ENCODE results near the gene FANCD2.

FANCD2 gene

GRCh38 chr3:10115326-10116137 lies 89.3 kb downstream of the FANCD2 start, which contains the start of gene BRK1:
BRK1 (plus strand) TSS chr3:10115675; CDS start chr3:10115702, 27 bp downstream.
- peak; percentile 97 for DNase-seq

GRCh38 chr3:10116138-10116460 lies 89.9 kb downstream of the FANCD2 start:
- DNase-seq: no peak

DNA sequence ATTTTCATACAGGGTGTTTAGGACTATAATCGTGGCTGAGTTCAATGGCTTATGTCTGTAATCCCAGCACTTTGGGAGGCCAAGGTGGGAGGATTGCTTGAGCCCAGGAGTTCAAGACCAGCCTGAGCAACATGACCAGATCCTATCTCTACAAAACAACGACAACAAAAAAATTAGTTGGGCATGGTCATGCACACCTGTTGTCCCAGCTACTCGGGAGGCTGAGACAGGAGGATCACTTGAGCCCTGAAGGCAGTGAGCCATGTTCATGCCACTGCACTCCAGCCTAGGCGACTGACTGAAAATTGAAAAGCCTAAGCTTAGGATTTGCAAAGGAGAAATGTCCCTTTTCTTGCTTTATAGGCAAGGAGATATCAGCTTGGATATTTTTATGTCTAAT lies 90.7 kb downstream of the FANCD2 start:
- DNase-seq: no peak

DNA sequence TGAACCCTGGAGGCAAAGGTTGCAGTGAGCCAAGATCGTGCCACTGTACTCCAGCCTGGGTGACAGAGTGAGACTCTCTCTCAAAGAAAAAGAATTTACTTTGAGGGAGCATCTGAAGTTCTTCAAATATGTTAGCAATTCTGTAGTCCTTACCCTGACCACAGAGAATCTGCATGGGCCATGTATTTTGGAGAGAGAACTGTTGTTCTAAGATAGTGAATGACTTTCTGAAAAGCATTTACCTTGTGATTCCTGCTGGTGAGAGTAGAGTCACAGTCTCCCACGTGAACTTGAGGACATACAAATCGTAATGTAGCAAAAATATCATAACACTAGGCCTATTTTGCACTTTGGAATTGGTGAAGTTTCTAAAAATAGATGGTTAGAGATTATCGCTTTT lies 93.1 kb downstream of the FANCD2 start:
- DNase-seq: no peak

DNA sequence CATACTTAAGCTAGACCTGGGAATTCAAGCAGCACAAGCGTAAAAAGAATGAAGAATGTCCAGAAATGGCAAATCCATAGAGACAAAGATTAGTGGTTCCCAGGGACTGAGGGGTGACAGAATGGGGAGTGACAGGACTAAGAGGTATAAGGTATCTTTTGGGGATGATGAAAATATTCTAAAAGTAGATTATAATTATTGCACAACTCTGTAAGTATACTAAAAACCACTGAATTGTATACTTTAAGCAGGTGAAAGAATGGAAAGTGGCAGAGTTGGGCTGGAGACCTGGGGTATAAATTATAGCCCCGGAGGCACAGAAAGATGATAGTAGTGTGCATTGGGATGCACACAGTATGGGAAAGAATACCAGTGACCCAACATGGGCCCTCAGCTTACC lies 94.8 kb downstream of the FANCD2 start:
- no peak for DNase-seq

GRCh38 chr3:10122724-10123123 lies 96.5 kb downstream of the FANCD2 start:
- DNase-seq: no peak

GRCh38 chr3:10135872-10136271 lies 109.6 kb downstream of the FANCD2 start:
- DNase-seq: peak; percentile 17

DNA sequence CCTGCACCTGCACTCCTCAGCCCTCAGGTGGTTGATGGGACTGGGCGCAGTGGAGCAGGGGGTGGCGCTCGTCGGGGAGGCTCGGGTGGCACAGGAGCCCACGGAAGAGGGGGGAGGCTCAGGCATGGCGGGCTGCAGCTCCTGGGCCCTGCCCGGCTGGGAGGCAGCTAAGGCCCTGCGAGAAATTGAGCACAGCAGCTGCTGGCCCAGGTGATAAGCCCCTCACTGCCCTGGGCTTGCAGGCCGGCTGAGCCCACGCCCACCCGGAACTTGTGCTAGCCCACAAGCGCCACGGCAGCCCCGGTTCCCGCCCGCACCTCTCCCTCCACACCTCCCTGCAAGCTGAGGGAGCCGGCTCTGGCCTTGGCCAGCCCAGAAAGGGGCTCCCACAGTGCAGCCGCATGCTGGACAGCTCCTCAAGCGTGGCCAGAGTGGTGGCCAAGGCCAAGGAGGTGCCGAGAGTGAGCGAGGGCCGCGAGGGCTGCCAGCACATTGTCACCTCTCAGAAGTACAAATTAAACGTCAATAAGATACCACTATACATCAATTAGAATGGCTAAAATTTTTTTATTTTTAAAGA lies 110.3 kb downstream of the FANCD2 start:
- no peak for DNase-seq

- DNase-seq: no peak
These were observed 110.9 kb downstream of the FANCD2 start for GRCh38 chr3:10137178-10137577.

- no peak for DNase-seq
These were observed 114.8 kb downstream of the FANCD2 start for GRCh38 chr3:10140996-10141546.

- DNase-seq: peak; percentile 32
These were observed 116.7 kb downstream of the FANCD2 start for GRCh38 chr3:10142707-10143560.

DNA sequence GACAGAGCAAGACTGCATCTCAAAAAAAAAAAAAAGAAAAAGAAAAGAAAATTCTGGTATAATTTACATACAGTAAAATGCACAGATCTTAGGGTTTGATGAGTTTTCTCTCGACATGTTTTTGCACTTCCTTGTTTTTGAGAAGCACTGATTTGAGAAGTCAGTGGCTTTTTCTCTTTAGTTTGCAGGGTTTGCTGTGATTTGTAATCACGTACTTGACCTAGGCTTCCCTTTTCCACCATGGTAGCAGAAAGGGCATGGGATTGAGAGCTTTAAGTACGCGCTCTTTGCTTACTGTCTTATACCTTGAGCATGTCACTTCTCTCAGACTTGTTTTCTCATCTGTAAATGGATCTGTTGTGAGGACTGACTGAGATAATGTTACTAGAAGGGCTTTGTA lies 119.4 kb downstream of the FANCD2 start:
- DNase-seq: no peak

DNA sequence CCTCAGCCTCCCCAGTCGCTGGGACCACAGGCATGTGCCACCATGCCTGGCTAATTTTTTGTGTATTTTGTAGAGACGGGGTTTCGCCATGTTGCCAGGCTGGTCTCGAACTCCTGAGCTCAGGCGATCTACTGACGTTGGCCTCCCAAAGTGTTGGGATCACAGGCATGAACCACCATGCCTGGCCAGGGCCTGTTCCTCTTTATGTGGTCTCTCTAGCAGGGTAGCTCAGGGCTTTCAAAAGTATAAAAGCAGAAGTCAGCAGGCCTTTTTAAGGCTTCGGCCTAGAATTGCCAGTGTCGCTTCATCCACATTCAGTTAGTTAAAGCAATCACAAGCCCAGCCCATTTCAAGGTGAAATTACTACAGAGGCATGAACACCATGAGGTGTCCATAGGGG lies 123.0 kb downstream of the FANCD2 start:
- DNase-seq: no peak

DNA sequence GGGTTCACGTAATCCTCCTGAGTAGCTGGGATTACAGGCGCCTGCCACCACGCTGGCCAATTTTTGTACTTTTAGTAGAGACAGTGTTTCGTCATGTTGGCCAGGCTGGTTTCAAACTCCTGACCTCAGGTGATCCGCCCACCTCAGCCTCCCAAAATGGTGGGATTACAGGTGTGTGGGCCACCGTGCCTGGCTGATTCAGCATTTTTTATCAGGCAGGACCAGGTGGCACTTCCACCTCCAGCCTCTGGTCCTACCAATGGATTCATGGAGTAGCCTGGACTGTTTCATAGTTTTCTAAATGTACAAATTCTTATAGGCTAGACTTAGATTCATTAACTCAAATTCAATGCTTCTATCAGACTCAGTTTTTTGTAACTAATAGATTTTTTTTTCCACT lies 124.8 kb downstream of the FANCD2 start:
- no peak for DNase-seq
